ENCODE measurements around the gene GKN2. TPM values are rescaled to one million over a fixed set of nuclear protein-coding genes. Genes with fewer than 3 reads are reported as not detected.

The GKN2 gene
- total and polyA plus RNA-seq, 2 of the 13 experiments (the other 11 are each of a cell fraction or from before 2014, with no cell fraction given): not detected

DNA sequence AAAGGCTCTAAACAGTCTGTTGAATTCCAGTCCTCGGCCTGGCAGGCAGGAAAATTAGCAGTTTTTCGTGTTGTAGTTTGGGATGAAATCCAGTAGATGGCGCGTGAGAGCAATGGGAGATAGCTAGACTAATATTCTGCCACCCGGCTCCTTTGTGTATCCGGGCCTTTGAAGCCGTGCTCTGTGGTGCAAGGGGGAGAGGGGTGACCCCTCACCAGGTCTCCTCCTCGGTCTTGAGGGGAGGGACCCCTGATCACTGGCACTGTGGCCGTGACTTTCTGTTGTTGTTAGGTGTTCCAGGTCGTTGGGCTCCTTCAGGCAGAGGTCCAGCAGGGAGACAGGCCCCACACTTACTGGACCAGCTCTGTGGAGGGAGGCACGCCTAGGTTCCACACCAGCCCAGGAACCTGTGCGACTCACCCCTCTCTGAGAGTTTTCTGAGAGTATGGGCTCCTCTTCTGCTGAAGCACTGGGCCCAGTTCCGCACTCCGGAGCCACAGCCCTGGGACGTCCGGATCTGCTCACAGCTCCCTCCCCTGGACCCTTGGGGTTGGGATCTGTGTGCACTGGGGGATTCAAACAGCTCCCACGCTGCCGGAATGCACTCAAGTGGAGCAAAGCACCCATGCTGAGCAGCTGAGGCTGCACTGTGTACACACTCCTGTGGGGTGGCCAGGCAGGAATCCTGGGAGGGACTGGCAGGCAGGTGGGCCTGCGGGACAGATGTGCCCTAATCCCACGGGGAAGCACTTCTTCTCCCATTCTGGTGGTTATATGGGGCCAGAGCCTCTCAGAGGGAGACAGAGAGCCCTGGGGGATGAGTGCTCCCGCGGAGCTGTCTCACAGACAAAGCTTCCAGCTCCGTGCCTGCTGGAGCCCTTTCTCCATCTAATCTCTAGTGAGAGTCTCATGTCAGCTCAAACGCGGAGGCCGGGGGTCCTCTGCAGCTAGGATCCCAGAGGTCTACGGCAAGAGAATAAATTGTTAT lies 8.8 kb downstream of the GKN2 start (continued):
- TF ChIP-seq IKZF4 (CRISPR knock-in tag; IDR thresholded peaks at IDR 0.05; ENCODE audit: borderline replicate concordance, low read depth, not compliant biosample characterization): peak; percentile 95
- TF ChIP-seq ZNF83 (CRISPR knock-in tag; IDR thresholded peaks at IDR 0.05; ENCODE audit: borderline replicate concordance): no peak
- no peak for TF ChIP-seq KDM4B (CRISPR knock-in tag; IDR thresholded peaks at IDR 0.05)
- no peak for TF ChIP-seq ZBTB3 (CRISPR knock-in tag; IDR thresholded peaks at IDR 0.05; ENCODE audit: borderline replicate concordance, low read depth)
- no peak for TF ChIP-seq IKZF1 (IDR thresholded peaks at IDR 0.05)
- no peak for TF ChIP-seq ZMYM2 (CRISPR knock-in tag; IDR thresholded peaks at IDR 0.05)
- no peak; a peak in 1 of 4 replicates for TF ChIP-seq KLF16 (CRISPR knock-in tag; IDR thresholded peaks at IDR 0.05)
- no peak for TF ChIP-seq ZNF253 (CRISPR knock-in tag; IDR thresholded peaks at IDR 0.05; ENCODE audit: borderline replicate concordance)
- no peak for TF ChIP-seq GFI1 (CRISPR knock-in tag; IDR thresholded peaks at IDR 0.05; ENCODE audit: borderline replicate concordance)
- TF ChIP-seq JUND (CRISPR knock-in tag; IDR thresholded peaks at IDR 0.05): no peak; the same call in 1 of the 2 replicates
- TF ChIP-seq, protein P1, sequence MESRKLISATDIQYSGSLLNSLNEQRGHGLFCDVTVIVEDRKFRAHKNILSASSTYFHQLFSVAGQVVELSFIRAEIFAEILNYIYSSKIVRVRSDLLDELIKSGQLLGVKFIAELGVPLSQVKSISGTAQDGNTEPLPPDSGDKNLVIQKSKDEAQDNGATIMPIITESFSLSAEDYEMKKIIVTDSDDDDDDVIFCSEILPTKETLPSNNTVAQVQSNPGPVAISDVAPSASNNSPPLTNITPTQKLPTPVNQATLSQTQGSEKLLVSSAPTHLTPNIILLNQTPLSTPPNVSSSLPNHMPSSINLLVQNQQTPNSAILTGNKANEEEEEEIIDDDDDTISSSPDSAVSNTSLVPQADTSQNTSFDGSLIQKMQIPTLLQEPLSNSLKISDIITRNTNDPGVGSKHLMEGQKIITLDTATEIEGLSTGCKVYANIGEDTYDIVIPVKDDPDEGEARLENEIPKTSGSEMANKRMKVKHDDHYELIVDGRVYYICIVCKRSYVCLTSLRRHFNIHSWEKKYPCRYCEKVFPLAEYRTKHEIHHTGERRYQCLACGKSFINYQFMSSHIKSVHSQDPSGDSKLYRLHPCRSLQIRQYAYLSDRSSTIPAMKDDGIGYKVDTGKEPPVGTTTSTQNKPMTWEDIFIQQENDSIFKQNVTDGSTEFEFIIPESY (CRISPR knock-in tag; IDR thresholded peaks at IDR 0.05): no peak
- no peak for TF ChIP-seq TRIM24 (CRISPR knock-in tag; IDR thresholded peaks at IDR 0.05)
- TF ChIP-seq, protein P2, sequence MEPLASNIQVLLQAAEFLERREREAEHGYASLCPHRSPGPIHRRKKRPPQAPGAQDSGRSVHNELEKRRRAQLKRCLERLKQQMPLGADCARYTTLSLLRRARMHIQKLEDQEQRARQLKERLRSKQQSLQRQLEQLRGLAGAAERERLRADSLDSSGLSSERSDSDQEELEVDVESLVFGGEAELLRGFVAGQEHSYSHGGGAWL (CRISPR knock-in tag; IDR thresholded peaks at IDR 0.05): no peak
- no peak for TF ChIP-seq TCF12 (IDR thresholded peaks at IDR 0.05)
- TF ChIP-seq TCF12 (CRISPR knock-in tag; IDR thresholded peaks at IDR 0.05): no peak; the same call in 1 of the 2 replicates
- no peak for TF ChIP-seq ZBTB1 (CRISPR knock-in tag; IDR thresholded peaks at IDR 0.05; ENCODE audit: borderline replicate concordance)
- TF ChIP-seq ZNF510 (CRISPR knock-in tag; IDR thresholded peaks at IDR 0.05; ENCODE audit: low read depth): no peak
- peak; percentile 24; the same call in 1 of the 2 replicates for TF ChIP-seq FOXO1 (CRISPR knock-in tag; IDR thresholded peaks at IDR 0.05)
- TF ChIP-seq TBL1XR1 (IDR thresholded peaks at IDR 0.05; ENCODE audit: borderline replicate concordance, low read length, partially characterized antibody): no peak
- no peak for TF ChIP-seq ZFP36L1 (CRISPR knock-in tag; IDR thresholded peaks at IDR 0.05)
- TF ChIP-seq, protein P3, sequence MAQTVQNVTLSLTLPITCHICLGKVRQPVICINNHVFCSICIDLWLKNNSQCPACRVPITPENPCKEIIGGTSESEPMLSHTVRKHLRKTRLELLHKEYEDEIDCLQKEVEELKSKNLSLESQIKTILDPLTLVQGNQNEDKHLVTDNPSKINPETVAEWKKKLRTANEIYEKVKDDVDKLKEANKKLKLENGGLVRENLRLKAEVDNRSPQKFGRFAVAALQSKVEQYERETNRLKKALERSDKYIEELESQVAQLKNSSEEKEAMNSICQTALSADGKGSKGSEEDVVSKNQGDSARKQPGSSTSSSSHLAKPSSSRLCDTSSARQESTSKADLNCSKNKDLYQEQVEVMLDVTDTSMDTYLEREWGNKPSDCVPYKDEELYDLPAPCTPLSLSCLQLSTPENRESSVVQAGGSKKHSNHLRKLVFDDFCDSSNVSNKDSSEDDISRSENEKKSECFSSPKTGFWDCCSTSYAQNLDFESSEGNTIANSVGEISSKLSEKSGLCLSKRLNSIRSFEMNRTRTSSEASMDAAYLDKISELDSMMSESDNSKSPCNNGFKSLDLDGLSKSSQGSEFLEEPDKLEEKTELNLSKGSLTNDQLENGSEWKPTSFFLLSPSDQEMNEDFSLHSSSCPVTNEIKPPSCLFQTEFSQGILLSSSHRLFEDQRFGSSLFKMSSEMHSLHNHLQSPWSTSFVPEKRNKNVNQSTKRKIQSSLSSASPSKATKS (CRISPR knock-in tag; IDR thresholded peaks at IDR 0.05): no peak
- no peak for TF ChIP-seq CBX2 (IDR thresholded peaks at IDR 0.05; ENCODE audit: low read depth, low read length)
- TF ChIP-seq CBX2 (CRISPR knock-in tag; IDR thresholded peaks at IDR 0.05; ENCODE audit: low read depth): no peak
- TF ChIP-seq, protein P4, sequence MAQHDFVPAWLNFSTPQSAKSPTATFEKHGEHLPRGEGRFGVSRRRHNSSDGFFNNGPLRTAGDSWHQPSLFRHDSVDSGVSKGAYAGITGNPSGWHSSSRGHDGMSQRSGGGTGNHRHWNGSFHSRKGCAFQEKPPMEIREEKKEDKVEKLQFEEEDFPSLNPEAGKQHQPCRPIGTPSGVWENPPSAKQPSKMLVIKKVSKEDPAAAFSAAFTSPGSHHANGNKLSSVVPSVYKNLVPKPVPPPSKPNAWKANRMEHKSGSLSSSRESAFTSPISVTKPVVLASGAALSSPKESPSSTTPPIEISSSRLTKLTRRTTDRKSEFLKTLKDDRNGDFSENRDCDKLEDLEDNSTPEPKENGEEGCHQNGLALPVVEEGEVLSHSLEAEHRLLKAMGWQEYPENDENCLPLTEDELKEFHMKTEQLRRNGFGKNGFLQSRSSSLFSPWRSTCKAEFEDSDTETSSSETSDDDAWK (CRISPR knock-in tag; IDR thresholded peaks at IDR 0.05): no peak
